Activated naive CD4-positive, alpha-beta T cell treated with anti-CD3 and anti-CD28 coated beads, Interleukin-2, amount 10 ng/mL, durations not matched to agents 7 days and 5 days (primary cell): Measurements from ENCODE around the gene RNF141.
A peak's percentile ranks its signal among the peaks of the same experiment; 100 is the strongest.

ENCODE experiments used
- CTCF ChIA-PET: fragments of 350-600 bp; sonication (Branson Sonifier 250); formaldehyde crosslinking; loops from one replicate; lab custom pipeline; 2021; ENCODE audit warnings: antibody characterized with exemption; lab: Charles Lee
- DNase-seq: peaks from one replicate; pipeline ENCODE4 v3.0.0-alpha.2; 2020
- H3K27ac Mint-ChIP-seq: one replicate; pipeline ENCODE4 v1.8.0; 2021; ENCODE audit warnings: mild to moderate bottlenecking, moderate library complexity, mixed read lengths
- H3K27me3 Mint-ChIP-seq: one replicate; pipeline ENCODE4 v1.8.0; 2021; ENCODE audit warnings: mild to moderate bottlenecking, mixed read lengths
- H3K36me3 Mint-ChIP-seq: one replicate; pipeline ENCODE4 v1.8.0; 2021; ENCODE audit warnings: mixed read lengths
- H3K4me1 Mint-ChIP-seq: one replicate; pipeline ENCODE4 v1.8.0; 2021; ENCODE audit warnings: mixed read lengths
- H3K4me3 Mint-ChIP-seq: one replicate; pipeline ENCODE4 v1.8.0; 2021; ENCODE audit warnings: mild to moderate bottlenecking, moderate library complexity, mixed read lengths
- H3K9me3 Mint-ChIP-seq: one replicate; pipeline ENCODE4 v1.8.0; 2021; ENCODE audit warnings: mixed read lengths

The RNF141 gene, protein sequence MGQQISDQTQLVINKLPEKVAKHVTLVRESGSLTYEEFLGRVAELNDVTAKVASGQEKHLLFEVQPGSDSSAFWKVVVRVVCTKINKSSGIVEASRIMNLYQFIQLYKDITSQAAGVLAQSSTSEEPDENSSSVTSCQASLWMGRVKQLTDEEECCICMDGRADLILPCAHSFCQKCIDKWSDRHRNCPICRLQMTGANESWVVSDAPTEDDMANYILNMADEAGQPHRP

GRCh38 chr11:10540915-10541560, at the start of gene RNF141:
Gene RNF141, minus strand, starts transcription at chr11:10541187. Its CDS starts 7,029 bp downstream, at chr11:10534158.
- no peaks in the 10 kb centered on the region for H3K36me3 Mint-ChIP-seq
- H3K4me3 Mint-ChIP-seq, result peak within 1 kb of the TSS; percentile 87
- DNase-seq, result peak; percentile 96
- peaks cover 6% of the 10 kb centered on the region for H3K9me3 Mint-ChIP-seq
- H3K27ac Mint-ChIP-seq, result peak within 1 kb of the TSS; percentile 71
- H3K4me1 Mint-ChIP-seq, result peaks cover 16% of the 10 kb centered on the region
- peaks cover 21% of the 10 kb centered on the region for H3K27me3 Mint-ChIP-seq
- CTCF ChIA-PET, result interaction anchor here (0.6 to 2.9 kb wide), 38 partner anchors 8 to 230 kb away, joined by 3 to 21 read pairs (median 4); partner anchors contain the start of genes AMPD3 and CTR9

DNA sequence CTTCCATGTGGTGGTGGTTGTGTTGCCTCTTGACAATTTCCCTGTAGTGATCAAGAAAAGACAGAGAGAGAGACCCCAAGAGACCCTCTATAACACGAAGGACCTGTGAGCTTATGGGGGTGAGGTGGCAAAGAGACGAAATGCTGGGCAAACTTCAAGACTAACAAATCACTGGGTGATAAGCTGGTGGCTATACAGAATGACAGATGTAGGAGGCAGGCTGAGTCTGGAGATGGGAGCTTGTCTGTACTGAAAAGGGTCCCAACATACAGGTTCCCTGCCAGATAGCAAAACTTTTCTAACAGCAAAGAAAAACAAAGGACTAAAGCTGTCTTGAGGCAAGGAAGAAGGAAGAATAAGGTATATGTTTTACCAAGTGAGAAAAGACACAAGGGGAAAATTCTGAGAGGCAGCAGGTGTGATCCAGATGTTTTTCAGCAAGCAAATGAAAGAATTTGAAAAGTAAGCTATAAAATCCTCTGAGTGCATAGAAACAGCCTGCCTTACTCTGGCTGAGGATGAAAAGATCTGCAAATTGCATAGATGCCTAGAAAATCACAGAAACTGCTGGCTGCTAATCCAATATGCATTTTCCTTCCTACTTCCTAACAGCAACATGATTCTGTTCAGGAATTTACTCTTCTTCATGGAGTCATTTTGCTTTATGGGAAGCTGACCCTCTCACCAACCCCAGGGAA, 49.4 kb upstream of the RNF141 start:
- Mint-ChIP-seq H3K4me3 (no peak overlapping the region), H3K27ac (no peak overlapping the region), H3K4me1 (peaks cover 19% of the 10 kb centered on the region), H3K36me3 (no peaks in the 10 kb centered on the region), H3K9me3 (no peaks in the 10 kb centered on the region), H3K27me3 (peaks cover 36% of the 10 kb centered on the region)
- no peak for DNase-seq
- CTCF ChIA-PET, result no interaction called here

DNA sequence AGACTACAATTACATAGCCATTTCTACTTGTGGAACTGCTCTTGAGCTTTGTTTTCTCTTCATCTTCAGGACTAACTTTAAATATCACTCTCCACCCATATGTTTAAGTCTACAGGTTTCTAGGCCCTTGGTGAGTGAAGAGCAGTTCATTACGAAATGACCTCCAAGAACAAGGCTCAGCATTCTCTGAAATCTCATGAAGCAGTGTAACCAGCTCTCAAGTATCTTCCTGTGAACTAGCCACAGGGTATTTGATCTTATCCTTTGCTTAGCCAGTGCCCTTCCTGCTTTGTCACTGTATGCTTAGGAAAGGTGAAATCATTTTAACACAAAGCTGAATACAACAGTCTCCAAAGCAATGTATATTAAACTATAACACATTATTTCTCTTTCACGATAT, 47.9 kb upstream of the RNF141 start:
- Mint-ChIP-seq H3K9me3 (no peaks in the 10 kb centered on the region), H3K4me3 (no peak overlapping the region), H3K27ac (no peak overlapping the region), H3K4me1 (peaks cover 13% of the 10 kb centered on the region), H3K36me3 (no peaks in the 10 kb centered on the region), H3K27me3 (peaks cover 37% of the 10 kb centered on the region)
- no peak for DNase-seq
- CTCF ChIA-PET, result no interaction called here

DNA sequence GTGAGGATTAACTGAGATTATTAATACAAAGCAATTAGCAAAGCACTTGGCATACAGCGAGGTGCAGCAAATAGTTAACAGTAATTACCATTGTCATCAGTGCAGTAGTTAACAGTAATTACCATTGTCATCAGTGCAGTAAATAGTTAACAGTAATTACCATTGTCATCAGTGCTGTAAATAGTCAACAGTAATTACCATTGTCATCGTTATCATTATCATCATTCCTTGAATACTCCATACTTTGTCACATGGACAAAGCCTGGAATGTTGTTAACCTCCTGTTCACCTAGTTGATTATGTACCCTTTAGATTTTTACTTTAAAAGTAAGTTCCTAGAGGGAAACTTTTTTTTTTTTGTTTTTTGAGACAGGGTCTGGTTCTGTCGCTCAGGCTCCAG, 47.0 kb upstream of the RNF141 start:
- H3K27ac Mint-ChIP-seq, result no peak overlapping the region
- CTCF ChIA-PET, result no interaction called here
- peaks cover 39% of the 10 kb centered on the region for H3K27me3 Mint-ChIP-seq
- peaks cover 13% of the 10 kb centered on the region for H3K4me1 Mint-ChIP-seq
- DNase-seq, result no peak
- H3K9me3 Mint-ChIP-seq, result no peaks in the 10 kb centered on the region
- no peaks in the 10 kb centered on the region for H3K36me3 Mint-ChIP-seq
- H3K4me3 Mint-ChIP-seq, result no peak overlapping the region

GRCh38 chr11:10587388-10587787, 46.4 kb upstream of the RNF141 start:
- Mint-ChIP-seq H3K4me3 (no peak overlapping the region), H3K9me3 (no peaks in the 10 kb centered on the region), H3K27ac (no peak overlapping the region), H3K4me1 (peaks cover 13% of the 10 kb centered on the region), H3K36me3 (no peaks in the 10 kb centered on the region), H3K27me3 (peaks cover 44% of the 10 kb centered on the region)
- DNase-seq, result no peak
- CTCF ChIA-PET, result no interaction called here

DNA sequence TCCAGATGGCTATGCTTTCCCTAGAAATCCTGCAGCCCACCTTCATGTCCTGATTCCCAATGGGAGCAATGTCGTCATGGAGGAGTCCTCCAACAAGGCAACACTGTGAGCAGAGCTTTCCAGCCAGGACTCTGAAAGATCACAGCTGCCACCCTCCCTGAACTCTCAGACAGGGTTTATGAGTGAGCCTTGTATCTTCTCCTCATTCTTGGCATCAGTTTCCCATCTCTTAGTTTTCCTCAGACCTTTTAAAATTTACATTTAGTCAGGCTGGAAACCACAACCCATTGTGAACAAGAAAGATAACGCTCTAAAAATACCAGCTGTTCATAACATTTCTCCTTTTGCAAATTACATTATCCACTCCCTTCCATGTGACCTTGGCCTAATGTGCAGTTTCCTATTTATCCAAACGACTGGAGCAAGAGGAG, 43.1 kb upstream of the RNF141 start:
- CTCF ChIA-PET, result interaction anchor here (1.2 kb wide), 1 partner anchor 18 kb away, joined by 3 read pairs; no protein-coding TSS in a partner anchor

GRCh38 chr11:10581481-10582019, 40.6 kb upstream of the RNF141 start:
- Mint-ChIP-seq H3K4me1 (peaks cover 2% of the 10 kb centered on the region), H3K27ac (no peak overlapping the region), H3K27me3 (peaks cover 60% of the 10 kb centered on the region), H3K9me3 (no peaks in the 10 kb centered on the region), H3K36me3 (no peaks in the 10 kb centered on the region), H3K4me3 (no peak overlapping the region)
- CTCF ChIA-PET, result no interaction called here
- no peak for DNase-seq

More for the DNA sequence above, 43.1 kb upstream of the RNF141 start:
- Mint-ChIP-seq H3K4me1 (peaks cover 9% of the 10 kb centered on the region), H3K36me3 (no peaks in the 10 kb centered on the region), H3K4me3 (no peak overlapping the region), H3K27ac (no peak overlapping the region), H3K27me3 (peaks cover 45% of the 10 kb centered on the region), H3K9me3 (no peaks in the 10 kb centered on the region)
- no peak for DNase-seq

GRCh38 chr11:10580623-10581022, 39.6 kb upstream of the RNF141 start:
- Mint-ChIP-seq H3K9me3 (no peaks in the 10 kb centered on the region), H3K27ac (no peak overlapping the region), H3K4me3 (no peak overlapping the region), H3K4me1 (peaks cover 2% of the 10 kb centered on the region), H3K27me3 (peaks cover 58% of the 10 kb centered on the region), H3K36me3 (no peaks in the 10 kb centered on the region)
- DNase-seq, result no peak
- CTCF ChIA-PET, result no interaction called here

DNA sequence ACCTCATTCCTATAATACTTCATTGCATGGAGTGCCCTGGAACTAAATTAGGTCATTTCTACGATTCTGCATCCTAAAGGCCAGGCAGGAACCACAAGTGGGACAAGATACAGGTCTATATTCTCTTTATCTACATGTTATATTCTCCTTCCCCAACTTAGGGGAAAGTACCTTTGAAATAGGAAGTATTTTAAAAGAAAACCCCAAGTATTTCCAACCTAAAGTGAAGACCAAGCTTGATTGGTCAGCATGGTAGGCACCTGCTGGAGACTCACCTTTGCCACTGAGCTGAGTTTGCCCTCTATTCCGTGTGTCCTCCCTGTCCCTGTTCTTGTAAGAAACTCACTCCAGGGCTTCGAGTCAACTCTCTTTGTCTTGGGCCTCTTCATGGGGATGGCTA, 38.7 kb upstream of the RNF141 start:
- no peak for DNase-seq
- peaks cover 2% of the 10 kb centered on the region for H3K4me1 Mint-ChIP-seq

GRCh38 chr11:10576035-10576398, 35.0 kb upstream of the RNF141 start:
- Mint-ChIP-seq H3K4me3 (no peak overlapping the region), H3K36me3 (no peaks in the 10 kb centered on the region), H3K27me3 (peaks cover 41% of the 10 kb centered on the region), H3K27ac (no peak overlapping the region), H3K9me3 (no peaks in the 10 kb centered on the region), H3K4me1 (no peaks in the 10 kb centered on the region)
- DNase-seq, result no peak
- CTCF ChIA-PET, result no interaction called here

More for the DNA sequence above, 38.7 kb upstream of the RNF141 start:
- H3K4me3 Mint-ChIP-seq, result no peak overlapping the region
- no peaks in the 10 kb centered on the region for H3K36me3 Mint-ChIP-seq
- no peak overlapping the region for H3K27ac Mint-ChIP-seq
- no peaks in the 10 kb centered on the region for H3K9me3 Mint-ChIP-seq
- CTCF ChIA-PET, result no interaction called here
- peaks cover 55% of the 10 kb centered on the region for H3K27me3 Mint-ChIP-seq

GRCh38 chr11:10575346-10576034, 34.5 kb upstream of the RNF141 start:
- H3K36me3 Mint-ChIP-seq, result no peaks in the 10 kb centered on the region
- H3K27me3 Mint-ChIP-seq, result peaks cover 40% of the 10 kb centered on the region
- DNase-seq, result no peak
- no peaks in the 10 kb centered on the region for H3K4me1 Mint-ChIP-seq
- CTCF ChIA-PET, result no interaction called here
- H3K27ac Mint-ChIP-seq, result no peak overlapping the region
- H3K9me3 Mint-ChIP-seq, result no peaks in the 10 kb centered on the region
- H3K4me3 Mint-ChIP-seq, result no peak overlapping the region

DNA sequence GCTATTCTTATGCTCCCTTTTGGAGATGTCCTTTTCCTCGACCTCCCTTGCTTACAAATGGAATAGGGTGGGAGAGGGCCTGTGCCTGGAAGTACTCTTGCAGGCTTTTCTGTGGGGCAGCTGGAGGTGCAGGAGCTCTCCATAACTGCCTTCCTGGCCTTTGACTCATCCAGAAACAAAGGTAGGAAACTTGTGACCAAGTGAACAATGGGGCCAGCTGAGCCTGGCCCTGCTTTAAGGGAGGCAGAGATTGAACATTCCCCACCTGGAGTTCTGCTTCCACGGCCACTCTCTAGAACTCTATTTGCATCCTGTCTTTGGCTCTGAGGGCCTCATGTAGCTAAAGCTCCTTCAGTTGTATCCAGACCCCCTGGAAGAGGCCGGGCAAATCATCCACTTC, 32.6 kb upstream of the RNF141 start:
- peaks cover 29% of the 10 kb centered on the region for H3K27me3 Mint-ChIP-seq
- no peak overlapping the region for H3K4me3 Mint-ChIP-seq
- CTCF ChIA-PET, result interaction anchor here (0.7 to 1.5 kb wide), 2 partner anchors 81 to 161 kb away, joined by 3 to 4 read pairs; no protein-coding TSS in a partner anchor
- H3K4me1 Mint-ChIP-seq, result no peaks in the 10 kb centered on the region
- H3K9me3 Mint-ChIP-seq, result no peaks in the 10 kb centered on the region
- DNase-seq, result no peak
- H3K27ac Mint-ChIP-seq, result no peak overlapping the region
- no peaks in the 10 kb centered on the region for H3K36me3 Mint-ChIP-seq

DNA sequence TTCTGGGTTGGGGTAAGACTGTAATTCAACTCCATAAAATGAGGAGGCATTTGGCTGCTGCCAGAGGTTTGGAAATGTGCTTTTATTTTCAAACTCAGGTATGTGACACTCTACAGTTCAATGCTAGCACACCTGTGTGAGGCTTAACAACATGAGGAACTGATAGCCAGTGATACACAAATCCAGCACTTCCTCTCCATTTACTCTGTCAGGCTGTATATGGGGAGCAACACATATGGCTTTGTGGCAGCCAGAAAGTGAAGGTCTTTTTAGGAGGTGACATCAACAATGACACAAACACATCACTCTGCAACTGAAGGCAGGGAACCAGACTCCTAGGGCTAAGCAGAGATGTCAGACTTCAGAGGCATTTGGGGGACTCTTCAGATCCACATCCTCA, 32.0 kb upstream of the RNF141 start:
- no peaks in the 10 kb centered on the region for H3K36me3 Mint-ChIP-seq
- H3K4me1 Mint-ChIP-seq, result no peaks in the 10 kb centered on the region
- DNase-seq, result no peak
- H3K4me3 Mint-ChIP-seq, result no peak overlapping the region
- no peak overlapping the region for H3K27ac Mint-ChIP-seq
- CTCF ChIA-PET, result interaction anchor here (0.7 kb wide), 1 partner anchor 160 kb away, joined by 3 read pairs; no protein-coding TSS in a partner anchor
- peaks cover 28% of the 10 kb centered on the region for H3K27me3 Mint-ChIP-seq
- H3K9me3 Mint-ChIP-seq, result no peaks in the 10 kb centered on the region

DNA sequence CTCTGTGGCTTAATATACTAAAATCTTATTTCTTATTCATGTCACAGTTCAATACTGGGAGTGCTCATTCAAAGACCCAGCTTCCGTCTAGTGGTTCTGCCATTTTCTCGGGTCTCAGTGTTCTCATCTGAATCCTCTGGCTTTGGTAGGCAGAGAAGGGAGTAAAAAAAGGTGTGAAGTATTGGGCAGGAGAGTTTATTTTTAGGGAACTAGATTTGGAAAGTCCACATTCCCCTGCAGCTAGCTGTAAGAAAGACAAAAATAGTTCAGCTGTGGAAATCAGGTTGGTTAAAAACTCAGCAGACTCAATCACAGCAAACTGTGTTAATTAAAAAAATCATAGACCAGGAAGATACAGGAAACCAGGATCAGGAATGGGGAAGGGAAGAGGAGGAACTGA, 31.5 kb upstream of the RNF141 start:
- Mint-ChIP-seq H3K36me3 (no peaks in the 10 kb centered on the region), H3K27ac (no peak overlapping the region), H3K9me3 (no peaks in the 10 kb centered on the region), H3K27me3 (peaks cover 24% of the 10 kb centered on the region), H3K4me1 (no peaks in the 10 kb centered on the region), H3K4me3 (no peak overlapping the region)
- CTCF ChIA-PET, result interaction anchor here (1.3 kb wide), 1 partner anchor 82 kb away, joined by 4 read pairs; no protein-coding TSS in a partner anchor
- no peak for DNase-seq
